Ovary (tissue), 9 donors: ENCODE data around the gene GCA. TPM values are rescaled to one million over a fixed set of nuclear protein-coding genes. Genes with fewer than 3 reads are reported as not detected.

ENCODE experiments used
- DNase-seq, 5 donors: peaks; one replicate each; pipeline ENCODE4 v3.0.0-alpha.2; 2019 to 2020
- H3K27ac ChIP-seq, 2 donors: fragments of 200-600 bp; one replicate each; pipeline versions ENCODE4 v1.5.1 to v1.8.0; 2019 to 2022
- H3K27me3 ChIP-seq: fragments of 200-600 bp; one replicate; pipeline ENCODE4 v1.8.0; 2022
- H3K36me3 ChIP-seq: fragments of 200-600 bp; sonication (generic); one replicate; pipeline ENCODE4 v1.5.1; 2019
- H3K4me1 ChIP-seq: one replicate; pipeline ENCODE4 v1.8.1; 2013; ENCODE audit warnings: mild to moderate bottlenecking, moderate library complexity; ENCODE audit not compliant: insufficient read depth
- H3K4me3 ChIP-seq: fragments of 200-600 bp; sonication (generic); one replicate; pipeline ENCODE4 v1.5.1; 2017
- H3K9me3 ChIP-seq, 2 donors: fragments of 200-600 bp in 1 of 2; sonication (generic) in 1 of 2; one replicate each; pipeline versions ENCODE4 v1.5.1 to v1.8.1; 2013 to 2019; ENCODE audit warnings: mild to moderate bottlenecking in 1 of 2, moderate library complexity in 1 of 2
- EP300 ChIP-seq: sonication (generic); formaldehyde crosslinking; IDR thresholded peaks from one replicate; pipeline ENCODE4 v1.6.1; 2017; ENCODE audit warnings: antibody characterized with exemption
- POLR2A ChIP-seq: fragments of 450-650 bp; IDR thresholded peaks from one replicate; pipeline ENCODE4 v1.6.1; 2017; ENCODE audit warnings: antibody characterized with exemption, mild to moderate bottlenecking, moderate library complexity
- WGBS, 3 donors: extraction: QIAGEN DNeasy Blood & Tissue Kit in 1 of 3; methylation state at CpG; one replicate each; pipeline versions ENCODE4 v1.1.5 to v1.1.7; 2013 to 2017; 5-methylcytosine and 5-hydroxymethylcytosine counted together
- intact Hi-C, 4 donors: fragments of 100-400 bp; cut with DNase I; formaldehyde crosslinking; loops; one replicate each; pipeline versions ENCODE4 v1.11.0 to v1.15.1; 2022 to 2023
- polyA plus RNA-seq, 2 donors: library from polyadenylated mRNA; stranded (reverse); fragments of 200-250 nt in 1 of 2; fragments of 350-450 nt in 1 of 2; fragmentation: Illumina TruSeq in 1 of 2; extraction: RNeasy Lipid Tissue Mini Kit (QIAGEN cat#74804) in 1 of 2; gene quantifications; one replicate each; pipeline ENCODE4 v1.2.3, GENCODE V29; 2013 to 2014
- total RNA-seq, 7 donors: library from RNA; depleted of rRNA in 2 of 7; stranded (reverse); fragments of >200 nt in 2 of 7; fragmentation: NEBNext Ultra II Directional in 3 of 7; extraction: Animal tissue kit (Norgen Biotek cat#: 25700) in 3 of 7; gene quantifications; one replicate each; pipeline versions ENCODE4 v1.1.0 to v1.2.4, GENCODE V29; 2016 to 2023
- TF ChIP-seq, protein P1 (sequence below), 3 donors: fragments of 450-650 bp in 2 of 3; fragments of 200-600 bp in 1 of 3; IDR thresholded peaks; one replicate each; pipeline versions ENCODE4 v1.5.1 to v1.8.0; 2016 to 2022; ENCODE audit warnings: antibody characterized with exemption in 3 of 3, mild to moderate bottlenecking in 1 of 3
- donor health status: DM: no; HTN: no; CAD: no; lungs with moderate emphysema.
- donor health status: DM: no; HTN: no; CAD: no.
- donor health status: Bipolar disorder and iron deficiency.
- donor health status: DM: yes; HTN: yes; CAD: no.
- donor health status: DM: no; HTN: no; CAD: no.
- donor health status: DM: yes; HTN: yes; CAD: no.

Gene GCA
- total and polyA plus RNA-seq, 9 donors: 7.2 to 23.3 (median 12.5) TPM

DNA sequence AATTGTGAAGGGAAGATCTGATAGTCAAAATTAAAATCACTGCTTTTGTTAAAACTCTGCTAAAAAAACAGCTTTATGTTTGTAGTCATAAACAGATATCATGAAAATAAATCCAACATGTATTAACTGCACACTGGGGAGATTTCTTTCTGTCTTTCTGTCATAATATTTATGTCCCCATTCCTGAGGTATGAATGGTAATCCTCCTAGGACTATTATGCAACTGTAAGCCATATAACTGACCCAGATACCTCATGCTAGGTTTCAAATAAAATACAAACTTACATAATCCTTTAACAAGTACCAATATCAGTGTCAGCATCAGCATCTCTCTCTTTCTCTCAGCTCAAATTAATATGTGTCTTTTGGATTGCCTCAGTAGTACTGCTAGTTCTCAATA lies 43.7 kb upstream of the GCA start:
- TF ChIP-seq, protein P1, sequence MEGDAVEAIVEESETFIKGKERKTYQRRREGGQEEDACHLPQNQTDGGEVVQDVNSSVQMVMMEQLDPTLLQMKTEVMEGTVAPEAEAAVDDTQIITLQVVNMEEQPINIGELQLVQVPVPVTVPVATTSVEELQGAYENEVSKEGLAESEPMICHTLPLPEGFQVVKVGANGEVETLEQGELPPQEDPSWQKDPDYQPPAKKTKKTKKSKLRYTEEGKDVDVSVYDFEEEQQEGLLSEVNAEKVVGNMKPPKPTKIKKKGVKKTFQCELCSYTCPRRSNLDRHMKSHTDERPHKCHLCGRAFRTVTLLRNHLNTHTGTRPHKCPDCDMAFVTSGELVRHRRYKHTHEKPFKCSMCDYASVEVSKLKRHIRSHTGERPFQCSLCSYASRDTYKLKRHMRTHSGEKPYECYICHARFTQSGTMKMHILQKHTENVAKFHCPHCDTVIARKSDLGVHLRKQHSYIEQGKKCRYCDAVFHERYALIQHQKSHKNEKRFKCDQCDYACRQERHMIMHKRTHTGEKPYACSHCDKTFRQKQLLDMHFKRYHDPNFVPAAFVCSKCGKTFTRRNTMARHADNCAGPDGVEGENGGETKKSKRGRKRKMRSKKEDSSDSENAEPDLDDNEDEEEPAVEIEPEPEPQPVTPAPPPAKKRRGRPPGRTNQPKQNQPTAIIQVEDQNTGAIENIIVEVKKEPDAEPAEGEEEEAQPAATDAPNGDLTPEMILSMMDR (IDR thresholded peaks at IDR 0.05): no peak
- TF ChIP-seq POLR2A (no peak), EP300 (no peak)
- intact Hi-C loops: loop anchor here in 1 of 4 donors (2.0 kb wide), 1 partner anchor 79 kb away; no protein-coding TSS in a partner anchor
- Histone ChIP-seq H3K27me3 (no peaks in the 10 kb centered on the region), H3K4me1 (no peaks in the 10 kb centered on the region), H3K27ac (no peak overlapping the region), H3K9me3 (no peaks in the 10 kb centered on the region), H3K36me3 (no peaks in the 10 kb centered on the region), H3K4me3 (no peak overlapping the region)
- no peak for DNase-seq

DNA sequence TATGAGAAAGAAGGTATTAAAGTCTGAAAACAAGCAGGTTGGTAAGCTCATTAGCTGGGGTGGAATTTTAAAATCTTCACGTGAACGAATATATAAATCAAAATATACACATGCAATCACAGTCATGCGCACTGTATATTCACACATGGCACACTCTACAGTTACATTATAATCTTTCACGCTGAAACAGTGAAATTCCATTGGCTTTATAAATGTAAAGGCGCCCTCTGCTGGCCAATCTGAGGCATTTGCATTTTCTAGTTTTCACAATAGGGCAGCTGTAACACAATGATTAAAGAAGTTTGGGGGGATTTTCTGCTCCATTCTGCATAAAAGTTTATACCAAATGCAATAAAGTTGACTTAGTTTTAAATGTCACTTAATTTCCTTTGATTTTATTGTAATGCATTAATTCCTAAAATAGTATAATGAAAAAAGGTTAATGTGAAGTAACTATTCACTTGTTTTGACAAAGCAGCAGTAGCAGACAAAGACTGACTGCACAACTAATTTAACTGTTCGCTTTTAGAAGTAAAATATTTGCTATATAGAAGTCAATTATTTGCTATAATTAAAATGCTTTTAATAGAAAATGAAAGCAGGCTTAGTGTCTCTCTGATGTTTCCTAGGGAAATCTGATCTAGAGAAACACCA lies 42.7 kb upstream of the GCA start:
- no peaks in the 10 kb centered on the region for H3K36me3 ChIP-seq
- TF ChIP-seq, protein P1 (IDR thresholded peaks at IDR 0.05): peak; percentile 52 to 69 (median 66)
- TF ChIP-seq EP300 (no peak), POLR2A (no peak)
- no peaks in the 10 kb centered on the region for H3K9me3 ChIP-seq
- no peaks in the 10 kb centered on the region for H3K4me1 ChIP-seq
- intact Hi-C loops: loop anchor here in 1 of 4 donors (2.0 kb wide), 1 partner anchor 80 kb away; no protein-coding TSS in a partner anchor
- peak in 3 of 5 donors; percentile 35 to 53 (median 39) for DNase-seq
- 9 to 14% (median 10%) methylated on average over 6 of the region's 6 CpGs for WGBS, 3 donors
- no peak overlapping the region for H3K4me3 ChIP-seq
- no peaks in the 10 kb centered on the region for H3K27me3 ChIP-seq
- H3K27ac ChIP-seq: no peak overlapping the region

DNA sequence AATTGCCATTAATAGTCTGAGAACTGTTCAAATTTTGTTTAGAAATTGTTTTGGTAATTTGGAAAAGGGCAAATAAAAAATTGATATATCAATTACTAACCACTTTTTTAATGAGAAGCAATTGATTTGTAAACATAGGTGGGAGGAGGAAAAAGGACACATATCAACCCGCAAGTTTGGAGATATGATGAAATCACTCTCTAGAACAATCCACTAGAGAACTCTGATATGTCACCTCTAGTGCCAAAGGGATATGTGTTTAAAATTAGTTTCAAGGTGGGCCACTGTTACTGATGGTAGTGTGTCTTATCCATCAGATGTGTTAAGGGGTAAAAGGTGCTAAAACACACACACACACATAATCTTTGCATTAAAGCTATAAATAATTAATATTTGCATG lies 42.1 kb upstream of the GCA start:
- Histone ChIP-seq H3K27ac (no peak overlapping the region), H3K4me1 (no peaks in the 10 kb centered on the region), H3K9me3 (no peaks in the 10 kb centered on the region), H3K36me3 (no peaks in the 10 kb centered on the region), H3K4me3 (no peak overlapping the region), H3K27me3 (no peaks in the 10 kb centered on the region)
- intact Hi-C loops: loop anchor here in 1 of 4 donors (2.0 kb wide), 1 partner anchor 81 kb away; no protein-coding TSS in a partner anchor
- no peak for DNase-seq
- WGBS, 3 donors: 66 to 76% (median 66%) methylated on average over 1 of the region's 1 CpG
- TF ChIP-seq EP300: no peak
- no peak for TF ChIP-seq POLR2A
- TF ChIP-seq, protein P1 (IDR thresholded peaks at IDR 0.05): no peak

DNA sequence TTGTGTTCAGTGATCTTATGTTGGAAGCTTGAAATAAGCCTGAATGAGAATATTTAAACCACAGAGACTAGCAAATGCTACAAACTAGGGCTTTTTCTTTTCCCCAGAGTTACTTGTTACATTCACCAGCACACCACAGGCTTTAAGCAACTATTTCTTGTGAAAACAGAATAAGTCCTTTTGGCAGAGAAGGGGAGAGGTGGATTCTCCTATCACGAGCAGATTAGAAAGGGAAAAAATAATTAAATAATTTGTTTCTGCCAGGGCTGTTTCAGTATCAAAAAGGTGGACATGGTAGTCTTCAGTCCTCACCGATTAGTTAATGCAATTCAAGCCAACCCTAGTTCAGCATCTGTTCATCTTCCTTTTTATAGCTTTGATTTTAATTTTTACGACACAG lies 38.0 kb upstream of the GCA start:
- H3K4me3 ChIP-seq: no peak overlapping the region
- H3K27ac ChIP-seq: no peak overlapping the region
- no peaks in the 10 kb centered on the region for H3K4me1 ChIP-seq
- intact Hi-C loops: no loop called here
- no peaks in the 10 kb centered on the region for H3K27me3 ChIP-seq
- WGBS, 3 donors: 83 to 88% (median 83%) methylated on average over 3 of the region's 3 CpGs
- no peaks in the 10 kb centered on the region for H3K9me3 ChIP-seq
- H3K36me3 ChIP-seq: no peaks in the 10 kb centered on the region
- no peak for DNase-seq
- TF ChIP-seq, protein P1 (IDR thresholded peaks at IDR 0.05): no peak
- no peak for TF ChIP-seq POLR2A
- no peak for TF ChIP-seq EP300
